MM.1S (cell line): ENCODE results near the gene SPIRE1.

ENCODE experiments used
- DNase-seq: peaks from one replicate; pipeline ENCODE4 v3.0.0-alpha.2; 2015
- H2AFZ ChIP-seq: fragments of 300-600 bp; sonication (generic); 2 replicates; pipeline ENCODE4 v1.6.0; 2016; ENCODE audit warnings: antibody characterized with exemption, low read length
- H3F3A ChIP-seq: fragments of 300-600 bp; sonication (generic); 2 replicates; pipeline ENCODE4 v1.6.1; 2016; ENCODE audit warnings: mild to moderate bottlenecking, antibody characterized with exemption, low read length, moderate library complexity, mixed read lengths; ENCODE audit not compliant: insufficient read depth
- H3K27ac ChIP-seq: fragments of 300-600 bp; sonication (generic); 2 replicates; pipeline ENCODE4 v1.5.1; 2016; ENCODE audit warnings: mild to moderate bottlenecking, low read length
- H3K27me3 ChIP-seq: fragments of 300-600 bp; sonication (generic); replicated peaks from 2 replicates; pipeline ENCODE4 v1.6.0; 2016; ENCODE audit warnings: low read length; ENCODE audit not compliant: insufficient read depth
- H3K36me3 ChIP-seq: fragments of 300-600 bp; sonication (generic); replicated peaks from 2 replicates; pipeline ENCODE4 v1.6.1; 2016; ENCODE audit warnings: mild to moderate bottlenecking, low read length, mixed read lengths; ENCODE audit not compliant: insufficient read depth
- H3K4me1 ChIP-seq: fragments of 300-600 bp; sonication (generic); 2 replicates; pipeline ENCODE4 v1.6.1; 2016; ENCODE audit warnings: low read length, mixed read lengths
- H3K4me2 ChIP-seq: fragments of 300-600 bp; sonication (generic); 2 replicates; pipeline ENCODE4 v1.6.0; 2016; ENCODE audit warnings: low read depth, low read length
- H3K4me3 ChIP-seq: fragments of 300-600 bp; sonication (generic); 2 replicates; pipeline ENCODE4 v1.5.1; 2016; ENCODE audit warnings: low read length, mixed read lengths
- H3K79me2 ChIP-seq: fragments of 300-600 bp; sonication (generic); 2 replicates; pipeline ENCODE4 v1.6.1; 2016; ENCODE audit warnings: mixed run types, low read length, mixed read lengths
- H3K9ac ChIP-seq: fragments of 300-600 bp; sonication (generic); 2 replicates; pipeline ENCODE4 v1.6.1; 2016; ENCODE audit warnings: low read length, mixed read lengths
- H3K9me2 ChIP-seq: fragments of 300-600 bp; sonication (generic); replicated peaks from 2 replicates; pipeline ENCODE4 v1.6.1; 2016; ENCODE audit warnings: mild to moderate bottlenecking, low read length, mixed read lengths; ENCODE audit not compliant: insufficient read depth
- H3K9me3 ChIP-seq: fragments of 300-600 bp; sonication (generic); replicated peaks from 2 replicates; pipeline ENCODE4 v1.6.1; 2016; ENCODE audit warnings: mild to moderate bottlenecking, low read length, mixed read lengths; ENCODE audit not compliant: insufficient read depth
- H4K20me1 ChIP-seq: fragments of 300-600 bp; sonication (generic); 2 replicates; pipeline ENCODE4 v1.6.1; 2016; ENCODE audit warnings: mild to moderate bottlenecking, low read length, moderate library complexity, mixed read lengths; ENCODE audit not compliant: insufficient read depth
- CTCF ChIP-seq: fragments of 300-600 bp; sonication (generic); IDR thresholded peaks from 2 replicates; pipeline ENCODE4 v1.5.1; 2016; ENCODE audit warnings: antibody characterized with exemption, low read length, mixed read lengths
- EZH2 ChIP-seq: fragments of 300-600 bp; sonication (generic); optimal IDR thresholded peaks from 2 replicates; pipeline ENCODE3; 2017; ENCODE audit warnings: low read depth, mild to moderate bottlenecking, antibody characterized with exemption, low read length, mixed read lengths
- EZH2phosphoT487 ChIP-seq: fragments of 300-600 bp; sonication (generic); IDR thresholded peaks from 2 replicates; pipeline ENCODE4 v1.6.1; 2018; ENCODE audit warnings: antibody characterized with exemption, low read length

The SPIRE1 gene

DNA sequence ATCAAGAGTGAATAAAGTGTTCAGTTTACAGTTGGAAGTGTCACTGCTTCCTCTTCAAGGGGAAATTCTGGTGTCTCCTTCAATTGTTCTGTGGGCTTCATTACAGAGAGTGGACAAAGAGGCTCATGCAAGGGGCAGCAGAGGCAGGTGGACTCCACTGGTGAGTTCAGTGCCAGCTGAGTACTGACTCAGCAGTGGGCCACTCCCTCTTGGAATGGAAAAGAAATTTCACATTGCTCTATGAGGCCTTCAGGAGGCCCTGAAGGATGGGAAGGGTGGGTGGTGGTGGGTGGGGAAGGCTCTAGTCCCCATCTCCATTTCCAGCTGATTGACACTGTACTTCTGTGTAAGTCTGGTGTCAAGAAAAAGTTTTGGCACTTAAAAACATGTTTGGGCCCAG lies 183.8 kb downstream of the SPIRE1 start:
- H3K4me3 ChIP-seq, result no peak overlapping the region
- H3K9me2 ChIP-seq, result no peaks in the 10 kb centered on the region
- H3K4me1 ChIP-seq, result no peaks in the 10 kb centered on the region
- no peak overlapping the region for H3K27ac ChIP-seq
- TF ChIP-seq CTCF, result no peak
- no peak for TF ChIP-seq EZH2
- TF ChIP-seq EZH2phosphoT487, result no peak
- H3K4me2 ChIP-seq, result no peak overlapping the region
- no peak overlapping the region for H3K9ac ChIP-seq
- H3K27me3 ChIP-seq, result no peaks in the 10 kb centered on the region
- H4K20me1 ChIP-seq, result no peaks in the 10 kb centered on the region
- no peak for DNase-seq
- H3K9me3 ChIP-seq, result no peaks in the 10 kb centered on the region
- H2AFZ ChIP-seq, result no peak overlapping the region
- no peaks in the 10 kb centered on the region for H3K79me2 ChIP-seq
- no peaks in the 10 kb centered on the region for H3K36me3 ChIP-seq
- H3F3A ChIP-seq, result no peaks in the 10 kb centered on the region

DNA sequence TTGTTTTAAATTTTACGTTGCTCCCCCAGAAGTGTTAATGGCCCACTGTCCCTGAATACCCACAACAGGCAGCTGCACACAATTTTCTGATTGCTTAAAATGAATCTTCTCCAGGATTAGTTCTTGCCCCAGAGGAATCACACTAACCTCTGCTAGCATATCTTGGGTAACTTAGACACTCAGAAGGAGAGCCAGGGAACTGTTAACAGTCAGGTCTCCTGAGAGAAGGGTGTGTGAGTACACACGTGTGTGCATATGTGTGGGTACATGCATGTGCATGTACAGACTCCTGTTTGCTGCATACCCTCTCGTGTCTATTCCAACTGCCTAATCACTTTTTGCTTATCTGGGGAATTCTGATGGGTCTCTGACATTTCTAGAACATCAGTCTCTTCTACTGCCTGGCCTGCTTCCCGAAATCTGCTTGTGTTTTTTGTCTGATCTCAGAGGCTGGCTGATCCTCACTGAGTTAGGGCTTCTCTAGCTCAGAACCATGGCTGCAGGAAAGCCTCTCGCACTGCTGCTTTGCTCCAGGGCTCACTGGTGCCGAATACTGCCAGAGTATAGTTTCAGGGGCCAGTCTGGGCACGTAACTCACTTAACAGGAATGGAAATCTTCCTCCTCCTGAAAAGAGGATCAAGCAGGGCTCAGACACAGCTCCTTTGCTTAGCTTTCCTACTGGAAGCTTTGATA lies 187.4 kb downstream of the SPIRE1 start:
- DNase-seq, result no peak
- no peak overlapping the region for H3K27ac ChIP-seq

DNA sequence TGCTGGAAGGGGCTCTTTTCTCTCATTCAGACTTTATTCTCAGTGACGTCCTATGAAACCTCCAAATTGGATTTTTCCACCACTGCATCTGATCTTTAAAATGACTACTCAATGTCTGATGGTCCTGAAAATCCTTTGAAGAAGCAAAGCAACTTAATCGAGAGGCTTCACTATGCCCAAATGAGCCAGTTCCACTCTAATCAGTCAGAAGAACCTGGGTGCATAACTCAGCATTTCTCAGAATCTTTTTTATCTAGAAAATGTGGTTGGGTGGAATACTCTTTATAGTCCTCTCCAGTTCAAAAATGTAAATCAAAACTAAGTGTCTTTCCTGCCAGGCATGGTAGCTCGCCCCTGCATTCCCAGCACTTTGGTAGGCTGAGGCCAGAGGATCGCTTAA lies 189.5 kb downstream of the SPIRE1 start:
- TF ChIP-seq CTCF, result no peak
- Histone ChIP-seq H2AFZ (no peak overlapping the region), H3K9ac (no peak overlapping the region), H3K4me3 (no peak overlapping the region), H3K9me3 (no peaks in the 10 kb centered on the region), H3K79me2 (no peaks in the 10 kb centered on the region), H3F3A (no peaks in the 10 kb centered on the region), H3K4me1 (no peaks in the 10 kb centered on the region), H3K27ac (no peak overlapping the region), H3K36me3 (no peaks in the 10 kb centered on the region), H3K4me2 (no peak overlapping the region), H4K20me1 (no peaks in the 10 kb centered on the region), H3K27me3 (no peaks in the 10 kb centered on the region), H3K9me2 (no peaks in the 10 kb centered on the region)
- no peak for DNase-seq

More for the DNA sequence above, 187.4 kb downstream of the SPIRE1 start:
- TF ChIP-seq EZH2phosphoT487 (no peak), CTCF (no peak), EZH2 (no peak)
- no peaks in the 10 kb centered on the region for H4K20me1 ChIP-seq
- no peaks in the 10 kb centered on the region for H3K4me1 ChIP-seq
- H3K27me3 ChIP-seq, result no peaks in the 10 kb centered on the region
- H3K79me2 ChIP-seq, result no peaks in the 10 kb centered on the region
- no peaks in the 10 kb centered on the region for H3K9me2 ChIP-seq
- no peak overlapping the region for H3K9ac ChIP-seq
- H3K36me3 ChIP-seq, result no peaks in the 10 kb centered on the region
- no peaks in the 10 kb centered on the region for H3F3A ChIP-seq
- H2AFZ ChIP-seq, result no peak overlapping the region
- no peak overlapping the region for H3K4me3 ChIP-seq
- no peak overlapping the region for H3K4me2 ChIP-seq
- H3K9me3 ChIP-seq, result no peaks in the 10 kb centered on the region
